ENCODE measurements around the gene ISYNA1. TPM values are rescaled to one million over a fixed set of nuclear protein-coding genes. Genes with fewer than 3 reads are reported as not detected.

The ISYNA1 gene
- total and polyA plus RNA-seq, 2 donors (not counting 3 experiments of a cell fraction or from before 2014, with no cell fraction given), result 69.0 to 70.2 TPM

- H3K27me3 ChIP-seq (ENCODE audit: control insufficient read depth in 2 of 2, insufficient read depth in 2 of 2, low read length in 2 of 2), result no peaks in the 10 kb centered on the region
- no peaks in the 10 kb centered on the region for H3K9me1 ChIP-seq (replicated peaks; ENCODE audit: control insufficient read depth, extremely low read depth, insufficient read depth, low read length)
- H3K36me3 ChIP-seq (ENCODE audit: control insufficient read depth in 2 of 2, extremely low read depth in 1 of 2, insufficient read depth in 2 of 2, low read length in 2 of 2), result peaks cover 0 to 2% of the 10 kb centered on the region in 2 experiments
- H3K9ac ChIP-seq (replicated peaks; ENCODE audit: extremely low read depth, insufficient read depth, low read length), result no peak overlapping the region
- no peak for DNase-seq (ENCODE audit: low read depth, low spot score)
- H3K4me3 ChIP-seq (replicated peaks in 1 of 3; ENCODE audit: insufficient read depth in 1 of 3, low read depth in 1 of 3, low read length in 3 of 3), result no peak overlapping the region
- no peak overlapping the region for H2AFZ ChIP-seq (ENCODE audit: low read depth, low read length)
- H3K4me2 ChIP-seq (ENCODE audit: insufficient read depth, low read length), result no peak overlapping the region
- intact Hi-C loops (cut with micrococcal nuclease), result no loop called here
- H3K79me2 ChIP-seq (ENCODE audit: control insufficient read depth, insufficient read depth, low read length), result peaks cover 36% of the 10 kb centered on the region
- no peaks in the 10 kb centered on the region for H3K9me3 ChIP-seq (replicated peaks; ENCODE audit: control insufficient read depth, insufficient read depth, low read length)
- ChIA-PET POLR2A (interaction anchor here (0.7 to 1.3 kb wide), 3 partner anchors 9 to 147 kb away, joined by 3 to 4 read pairs (median 3); partner anchors contain the start of gene SSBP4), CTCF (interaction anchor here (1.0 to 2.1 kb wide), 4 partner anchors 9 to 149 kb away, joined by 3 to 13 read pairs (median 6); partner anchors contain the start of gene SSBP4)
- H3K4me1 ChIP-seq (ENCODE audit: control insufficient read depth, extremely low read depth, insufficient read depth, low read length), result peaks cover 13% of the 10 kb centered on the region
- dilution Hi-C loops (cut with MboI; ENCODE audit: extremely low pct_ligation_motif_present, low sequenced_read_pairs), result no loop called here
- no peaks in the 10 kb centered on the region for H4K20me1 ChIP-seq (replicated peaks; ENCODE audit: control insufficient read depth, extremely low read depth, insufficient read depth, low read length)
- TF ChIP-seq MYC (IDR thresholded peaks at IDR 0.05; ENCODE audit: low read depth, low read length) (no peak), POLR2AphosphoS5 (IDR thresholded peaks at IDR 0.05; ENCODE audit: insufficient read depth, low read depth, low read length) (no peak), FOS (IDR thresholded peaks at IDR 0.05; ENCODE audit: borderline replicate concordance, insufficient read depth, low read length) (no peak), JUN (IDR thresholded peaks at IDR 0.05; ENCODE audit: borderline replicate concordance, insufficient read depth, insufficient read length, low read depth) (no peak), POLR2A (IDR thresholded peaks at IDR 0.05; ENCODE audit: low read depth, low read length) (no peak), GATA2 (IDR thresholded peaks at IDR 0.05; ENCODE audit: insufficient read depth, insufficient read length, low read depth, low read length) (no peak), EZH2 (IDR thresholded peaks at IDR 0.05; ENCODE audit: borderline replicate concordance, low read depth, low read length, severe bottlenecking) (no peak), CTCF (IDR thresholded peaks at IDR 0.05; ENCODE audit: extremely low read depth in 1 of 2, insufficient read depth in 1 of 2, low read depth in 1 of 2, low read length in 2 of 2) (no peak)
- TF ChIP-seq, protein P1, sequence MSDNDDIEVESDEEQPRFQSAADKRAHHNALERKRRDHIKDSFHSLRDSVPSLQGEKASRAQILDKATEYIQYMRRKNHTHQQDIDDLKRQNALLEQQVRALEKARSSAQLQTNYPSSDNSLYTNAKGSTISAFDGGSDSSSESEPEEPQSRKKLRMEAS (IDR thresholded peaks at IDR 0.05; ENCODE audit: insufficient read depth, insufficient read length), result no peak
- H3K27ac ChIP-seq (ENCODE audit: insufficient read depth, low read depth, low read length), result peak overlapping the region; percentile 51
- no TSS peak for BruUV-seq (replicated peaks)
- no peak for FAIRE-seq
Observed at GRCh38 chr19:18428173-18428786, 9.7 kb downstream of the ISYNA1 start.
